Omental fat pad (tissue), 4 donors: ENCODE data around the gene SLC35C1. TPM values are rescaled to one million over a fixed set of nuclear protein-coding genes. Genes with fewer than 3 reads are reported as not detected.

ENCODE experiments used
- ATAC-seq: fragments of 150-250 bp; one replicate; pipeline ENCODE4 v1.9.1; 2016; ENCODE audit warnings: mild to moderate bottlenecking, moderate library complexity; ENCODE audit not compliant: low FRiP score
- DNase-seq: peaks from one replicate; pipeline ENCODE4 v3.0.0-alpha.2; 2019; ENCODE audit warnings: low spot score
- CTCF ChIP-seq, 3 donors: fragments of 450-650 bp; IDR thresholded peaks; one replicate each; pipeline ENCODE4 v1.5.1; 2016 to 2017; ENCODE audit warnings: antibody characterized with exemption in 3 of 3, mild to moderate bottlenecking in 3 of 3, moderate library complexity in 2 of 3
- total RNA-seq, 4 donors: library from RNA; depleted of rRNA; stranded (reverse); fragments of >200 nt; gene quantifications; one replicate each; pipeline ENCODE4 v1.1.0, GENCODE V29; 2016

SLC35C1 gene
- total RNA-seq, 4 donors from 2014 or later = 18.6 to 103 (median 73.0) TPM

- no peak for DNase-seq
- ATAC-seq = no peak
- TF ChIP-seq CTCF (IDR thresholded peaks at IDR 0.05) = no peak
Measured at GRCh38 chr11:45772986-45773785, 31.8 kb upstream of the SLC35C1 start.

- TF ChIP-seq CTCF (IDR thresholded peaks at IDR 0.05) = no peak
- ATAC-seq = no peak
- no peak for DNase-seq
Measured at GRCh38 chr11:45773786-45774655, 30.9 kb upstream of the SLC35C1 start.

- no peak for TF ChIP-seq CTCF (IDR thresholded peaks at IDR 0.05)
- ATAC-seq = no peak
- DNase-seq = no peak
Measured at GRCh38 chr11:45774786-45775185, 30.2 kb upstream of the SLC35C1 start.

GRCh38 chr11:45777127-45777969, 27.6 kb upstream of the SLC35C1 start:
- ATAC-seq (peak; percentile 68), DNase-seq (no peak)
- no peak for TF ChIP-seq CTCF (IDR thresholded peaks at IDR 0.05)

DNA sequence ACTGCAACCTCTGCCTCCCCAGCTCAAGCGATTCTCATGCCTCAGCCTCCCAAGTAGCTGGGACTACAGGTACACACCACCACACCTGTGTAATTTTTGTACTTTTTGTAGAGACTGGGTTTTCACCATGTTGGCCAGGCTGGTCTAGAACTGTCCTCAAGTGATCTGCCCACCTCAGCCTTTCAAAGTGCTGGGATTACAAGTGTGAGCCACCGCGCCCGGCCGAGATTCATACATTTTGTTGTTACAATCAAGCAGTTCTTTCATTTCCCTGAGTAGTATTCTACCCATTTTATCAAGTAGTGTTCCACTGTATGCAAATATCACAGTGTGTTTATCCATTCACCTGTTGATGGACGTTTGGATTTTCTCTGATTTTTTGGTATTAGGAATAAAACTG, 26.6 kb upstream of the SLC35C1 start:
- DNase-seq (no peak), ATAC-seq (no peak)
- no peak for TF ChIP-seq CTCF (IDR thresholded peaks at IDR 0.05)

- ATAC-seq = no peak
- no peak for TF ChIP-seq CTCF (IDR thresholded peaks at IDR 0.05)
- DNase-seq = no peak
Measured at GRCh38 chr11:45779602-45780001, 25.3 kb upstream of the SLC35C1 start.
